ENCODE data around the gene HYOU1. TPM values are rescaled to one million over a fixed set of nuclear protein-coding genes. Genes with fewer than 3 reads are reported as not detected.
"Not testable (repeated sequence)": the region's sequence is repeated elsewhere in the genome, so short reads cannot be mapped to it uniquely, and the experiment has no call there.

Gene HYOU1
- 292 and 301 TPM in 2 replicates for total RNA-seq

- Histone ChIP-seq H3K27me3 (ENCODE audit: control insufficient read depth, insufficient read depth, low read length) (no peaks in the 10 kb centered on the region), H3K4me3 (ENCODE audit: low read depth, low read length) (peak within 1 kb of the TSS; percentile 87), H3K36me3 (ENCODE audit: control insufficient read depth, insufficient read depth, low read length) (peaks cover 29% of the 10 kb centered on the region)
- DNase-seq (ENCODE audit: low read depth) = peak; percentile 83
- peak; percentile 29 for TF ChIP-seq CTCF (IDR thresholded peaks at IDR 0.05; ENCODE audit: insufficient read depth, low read length, severe bottlenecking)
- FAIRE-seq = no peak
Observed at GRCh38 chr11:119057000-119057769, at the start of gene HYOU1. Gene HYOU1 (minus strand): TSS chr11:119057205. CDS start chr11:119056160, 1,045 bp downstream.

DNA sequence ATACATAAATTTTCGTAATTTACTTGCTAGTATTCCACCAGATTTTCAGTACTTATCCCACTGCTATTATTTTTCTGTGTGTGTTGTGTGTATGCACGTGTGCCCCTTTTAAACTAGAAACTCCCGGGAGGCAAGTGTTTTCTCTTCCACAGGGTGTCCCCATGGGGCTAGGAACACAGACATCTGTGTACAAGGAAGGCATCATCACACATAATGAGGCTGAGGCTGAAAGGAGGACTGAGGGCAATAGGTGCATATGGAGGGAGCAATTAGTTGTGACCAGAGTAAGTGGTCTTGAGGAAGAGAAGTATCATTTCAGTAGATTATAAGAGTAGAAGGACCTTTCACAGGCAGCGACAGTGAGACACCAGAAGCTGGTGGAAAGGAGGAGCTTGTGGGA, 46.8 kb upstream of the HYOU1 start:
- no peaks in the 10 kb centered on the region for H3K27me3 ChIP-seq (ENCODE audit: control insufficient read depth, insufficient read depth, low read length)
- no peak overlapping the region for H3K4me3 ChIP-seq (ENCODE audit: low read depth, low read length)
- no peak for FAIRE-seq
- TF ChIP-seq CTCF (IDR thresholded peaks at IDR 0.05; ENCODE audit: insufficient read depth, low read length, severe bottlenecking) = no peak
- H3K36me3 ChIP-seq (ENCODE audit: control insufficient read depth, insufficient read depth, low read length) = no peaks in the 10 kb centered on the region
- no peak for DNase-seq (ENCODE audit: low read depth)

DNA sequence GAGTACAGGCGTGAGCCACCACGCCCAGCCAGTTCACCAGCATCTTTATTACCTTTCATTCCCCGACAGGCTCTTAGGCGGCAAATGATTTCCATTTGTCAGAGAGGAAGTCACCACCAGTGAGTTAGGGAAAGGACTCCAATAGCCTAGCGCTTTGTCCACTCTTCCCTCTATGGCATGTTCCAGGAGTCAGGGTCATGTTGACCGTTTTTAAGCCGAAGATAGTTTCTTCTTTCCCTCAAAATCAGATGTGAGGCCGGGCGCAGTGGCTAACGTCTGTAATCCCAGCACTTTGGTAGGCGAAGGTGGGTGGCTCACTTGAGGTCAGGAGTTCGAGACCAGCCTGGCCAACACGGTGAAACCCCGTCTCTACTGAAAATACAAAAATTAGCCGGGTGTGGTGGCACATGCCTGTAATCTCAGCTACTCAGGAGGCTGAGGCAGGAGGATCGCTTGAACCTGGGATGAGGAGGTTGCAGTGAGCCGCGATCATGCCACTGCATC, 46.2 kb upstream of the HYOU1 start:
- H3K36me3 ChIP-seq (ENCODE audit: control insufficient read depth, insufficient read depth, low read length); FAIRE-seq; DNase-seq (ENCODE audit: low read depth); H3K4me3 ChIP-seq (ENCODE audit: low read depth, low read length); H3K27me3 ChIP-seq (ENCODE audit: control insufficient read depth, insufficient read depth, low read length): not testable (repeated sequence)

GRCh38 chr11:119101759-119102423, 44.9 kb upstream of the HYOU1 start, which contains the start of gene DPAGT1:
Gene DPAGT1 (minus strand): TSS chr11:119101853. CDS start chr11:119101655, 198 bp downstream.
- no peaks in the 10 kb centered on the region for H3K27me3 ChIP-seq (ENCODE audit: control insufficient read depth, insufficient read depth, low read length)
- DNase-seq (ENCODE audit: low read depth) (peak; percentile 96), FAIRE-seq (peak; percentile 73)
- H3K4me3 ChIP-seq (ENCODE audit: low read depth, low read length) = peak within 1 kb of the TSS; percentile 71
- H3K36me3 ChIP-seq (ENCODE audit: control insufficient read depth, insufficient read depth, low read length) = peaks cover 10% of the 10 kb centered on the region
- no peak for TF ChIP-seq CTCF (IDR thresholded peaks at IDR 0.05; ENCODE audit: insufficient read depth, low read length, severe bottlenecking)

- FAIRE-seq (no peak), DNase-seq (ENCODE audit: low read depth) (no peak)
- peaks cover 13% of the 10 kb centered on the region for H3K36me3 ChIP-seq (ENCODE audit: control insufficient read depth, insufficient read depth, low read length)
- peak; percentile 15 for TF ChIP-seq CTCF (IDR thresholded peaks at IDR 0.05; ENCODE audit: insufficient read depth, low read length, severe bottlenecking)
- peak overlapping the region; percentile 71 for H3K4me3 ChIP-seq (ENCODE audit: low read depth, low read length)
- H3K27me3 ChIP-seq (ENCODE audit: control insufficient read depth, insufficient read depth, low read length) = no peaks in the 10 kb centered on the region
Observed at GRCh38 chr11:119100994-119101758, 44.2 kb upstream of the HYOU1 start.

Measured in bronchial epithelial cell (primary cell).